ENCODE results near the gene GHRL.

Gene GHRL

GRCh38 chr3:10328460-10329071, 35.8 kb upstream of the GHRL start:
- no peak for DNase-seq (ENCODE audit: low read depth in 2 of 2, low spot score in 1 of 2)

- no peak for DNase-seq (ENCODE audit: low read depth in 2 of 2, low spot score in 1 of 2)
Measured at GRCh38 chr3:10327592-10327991, 34.8 kb upstream of the GHRL start.

- no peak for DNase-seq (ENCODE audit: low read depth in 2 of 2, low spot score in 1 of 2)
Measured at GRCh38 chr3:10322352-10322710, 29.6 kb upstream of the GHRL start.

- no peak for DNase-seq (ENCODE audit: low read depth in 2 of 2, low spot score in 1 of 2)
Measured at GRCh38 chr3:10321630-10322351, 29.0 kb upstream of the GHRL start.

- DNase-seq (ENCODE audit: low read depth in 2 of 2, low spot score in 1 of 2): no peak
Measured at GRCh38 chr3:10320320-10320677, 27.6 kb upstream of the GHRL start.

- DNase-seq (ENCODE audit: low read depth in 2 of 2, low spot score in 1 of 2): no peak
Measured at GRCh38 chr3:10319804-10320203, 27.1 kb upstream of the GHRL start.

GRCh38 chr3:10319251-10319650, 26.5 kb upstream of the GHRL start:
- no peak for DNase-seq (ENCODE audit: low read depth in 2 of 2, low spot score in 1 of 2)

- DNase-seq (ENCODE audit: low read depth in 2 of 2, low spot score in 1 of 2): no peak
Measured at GRCh38 chr3:10317961-10318350, 25.2 kb upstream of the GHRL start.

GRCh38 chr3:10317311-10317960, 24.7 kb upstream of the GHRL start:
- no peak for DNase-seq (ENCODE audit: low read depth in 2 of 2, low spot score in 1 of 2)

GRCh38 chr3:10315771-10316344, 23.1 kb upstream of the GHRL start:
- DNase-seq (ENCODE audit: low read depth in 2 of 2, low spot score in 1 of 2): no peak

GRCh38 chr3:10315101-10315500, 22.4 kb upstream of the GHRL start:
- DNase-seq (ENCODE audit: low read depth in 2 of 2, low spot score in 1 of 2): no peak

- no peak for DNase-seq (ENCODE audit: low read depth in 2 of 2, low spot score in 1 of 2)
Measured at GRCh38 chr3:10312861-10313260, 20.1 kb upstream of the GHRL start.

- DNase-seq (ENCODE audit: low read depth in 2 of 2, low spot score in 1 of 2): no peak
Measured at GRCh38 chr3:10312391-10312790, 19.6 kb upstream of the GHRL start.

- DNase-seq (ENCODE audit: low read depth in 2 of 2, low spot score in 1 of 2): no peak
Measured at GRCh38 chr3:10311710-10312109, 19.0 kb upstream of the GHRL start.

GRCh38 chr3:10310578-10310977, 17.8 kb upstream of the GHRL start:
- no peak for DNase-seq (ENCODE audit: low read depth in 2 of 2, low spot score in 1 of 2)

- DNase-seq (ENCODE audit: low read depth in 2 of 2, low spot score in 1 of 2): no peak
Measured at GRCh38 chr3:10309736-10310135, 17.0 kb upstream of the GHRL start.

- DNase-seq (ENCODE audit: low read depth in 2 of 2, low spot score in 1 of 2): no peak
Measured at GRCh38 chr3:10308678-10309077, 15.9 kb upstream of the GHRL start.

GRCh38 chr3:10306156-10306555, 13.4 kb upstream of the GHRL start:
- no peak for DNase-seq (ENCODE audit: low read depth in 2 of 2, low spot score in 1 of 2)

GRCh38 chr3:10305331-10305902, 12.7 kb upstream of the GHRL start:
- no peak for DNase-seq (ENCODE audit: low read depth in 2 of 2, low spot score in 1 of 2)

GRCh38 chr3:10304905-10305304, 12.2 kb upstream of the GHRL start:
- no peak for DNase-seq (ENCODE audit: low read depth in 2 of 2, low spot score in 1 of 2)

GRCh38 chr3:10303785-10304184, 11.0 kb upstream of the GHRL start:
- no peak for DNase-seq (ENCODE audit: low read depth in 2 of 2, low spot score in 1 of 2)

- DNase-seq (ENCODE audit: low read depth in 2 of 2, low spot score in 1 of 2): no peak
Measured at GRCh38 chr3:10303105-10303504, 10.4 kb upstream of the GHRL start.
